HG02623 (cell line): Measurements from ENCODE around the gene ENOPH1.
"Not testable (repeated sequence)": the region's sequence is repeated elsewhere in the genome, so short reads cannot be mapped to it uniquely, and the experiment has no call there.

Source experiments
- ATAC-seq: cut with Tn5 transposase; IDR thresholded peaks from one replicate; pipeline ENCODE4 v1.9.1; 2021; ENCODE audit warnings: moderate library complexity; ENCODE audit not compliant: unreplicated experiment

The ENOPH1 gene

DNA sequence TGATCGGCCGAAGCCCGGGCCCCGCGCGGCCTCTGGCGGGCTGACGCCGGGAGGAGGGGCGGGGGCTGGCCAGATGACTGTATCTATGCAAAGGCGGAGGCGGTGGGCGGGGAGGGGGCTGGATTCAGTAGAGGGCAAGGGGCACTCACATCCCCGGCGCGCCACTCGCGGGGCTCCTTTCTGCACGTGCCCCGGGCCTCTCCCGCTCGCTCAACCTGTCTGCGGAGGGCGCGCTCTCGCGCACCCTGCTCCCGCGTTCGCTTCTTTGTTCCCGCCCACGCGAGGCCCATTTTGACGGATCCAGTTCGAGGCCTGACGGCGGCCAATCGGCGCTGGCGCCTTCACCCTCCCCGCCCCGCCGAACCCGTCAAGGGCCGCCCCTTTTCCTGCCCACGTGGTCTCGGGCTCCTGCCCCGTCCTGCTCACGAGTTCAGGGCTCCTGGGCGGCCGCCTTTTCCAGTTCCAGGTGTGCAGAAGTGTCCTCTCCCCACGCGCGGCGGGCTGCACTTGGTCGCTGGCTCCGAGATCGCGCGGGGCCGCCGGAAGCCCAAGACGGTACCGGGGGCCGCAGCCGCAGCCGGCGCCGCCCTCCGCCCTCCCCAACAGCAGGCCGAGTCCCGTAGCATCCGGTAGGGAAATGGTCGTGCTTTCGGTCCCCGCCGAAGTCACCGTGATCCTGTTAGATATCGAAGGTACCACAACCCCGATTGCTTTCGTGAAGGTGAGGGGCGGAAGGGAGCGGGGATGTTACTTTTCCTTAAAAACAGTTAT is at the start of gene ENOPH1, which contains the start of gene HNRNPDL:
Gene ENOPH1, plus strand, starts transcription at position 398 of the 771 bp plus-strand sequence. Its CDS starts 240 bp downstream, at position 638.
Gene HNRNPDL, minus strand, starts transcription at position 270 of the 771 bp plus-strand sequence. CDS start 772 bp downstream, outside the sequence.
- ATAC-seq = peak; percentile 75

GRCh38 chr4:82380831-82381230 is 49.6 kb upstream of the ENOPH1 start:
- ATAC-seq = no peak

GRCh38 chr4:82381235-82381634 is 49.2 kb upstream of the ENOPH1 start:
- no peak for ATAC-seq

DNA sequence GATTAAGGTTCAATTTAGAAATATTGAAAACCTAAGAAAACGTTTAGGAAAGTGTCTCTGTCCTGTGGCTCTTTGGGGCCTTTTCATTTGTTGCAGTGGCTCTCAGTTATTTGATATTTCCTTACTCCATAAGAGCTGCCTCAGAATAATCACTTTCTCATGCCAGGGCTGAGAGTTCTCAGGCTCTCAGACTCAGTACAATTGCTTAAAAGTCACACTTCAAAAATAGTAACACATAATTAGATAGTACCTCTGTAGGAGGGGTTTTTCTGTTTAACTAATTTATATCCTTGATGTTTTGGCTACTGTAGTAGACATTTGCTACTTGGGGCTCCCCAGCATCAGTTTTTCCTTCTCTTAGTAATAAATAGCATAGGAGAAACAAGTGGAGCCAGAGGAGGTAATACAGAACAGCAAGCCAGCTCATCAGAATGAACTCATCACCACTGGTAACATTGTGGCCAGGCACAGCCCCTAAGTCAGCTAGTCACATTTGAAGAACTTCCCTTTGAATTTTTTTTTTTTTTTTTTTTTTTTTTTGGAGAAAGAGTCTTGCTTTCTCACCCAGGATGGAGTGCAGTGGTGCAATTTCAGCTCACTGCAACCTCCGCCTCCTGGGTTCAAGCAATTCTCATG is 48.6 kb upstream of the ENOPH1 start:
- ATAC-seq = no peak

DNA sequence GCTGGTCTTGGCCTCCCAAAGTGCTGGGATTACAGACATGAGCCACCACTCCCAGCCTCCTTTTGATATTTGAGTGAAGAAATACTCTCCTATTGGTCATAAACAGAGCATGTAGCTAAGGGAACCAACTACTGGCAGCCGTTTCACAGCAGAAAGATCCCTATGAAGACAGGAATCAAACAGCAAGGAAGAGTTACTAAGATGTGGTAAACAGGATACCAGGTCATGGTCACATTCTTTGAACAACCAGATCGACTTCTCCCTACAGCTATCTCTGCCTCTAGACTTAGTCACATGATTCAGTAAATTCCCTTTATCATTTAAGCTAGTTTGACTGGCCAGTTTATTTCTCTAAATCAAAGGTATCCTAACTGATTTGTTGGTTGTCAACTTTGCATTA is 47.6 kb upstream of the ENOPH1 start:
- no peak for ATAC-seq

GRCh38 chr4:82386312-82386711 is 44.1 kb upstream of the ENOPH1 start:
- not testable (repeated sequence) for ATAC-seq

- no peak for ATAC-seq
These were observed 42.0 kb upstream of the ENOPH1 start for GRCh38 chr4:82388405-82388804.

DNA sequence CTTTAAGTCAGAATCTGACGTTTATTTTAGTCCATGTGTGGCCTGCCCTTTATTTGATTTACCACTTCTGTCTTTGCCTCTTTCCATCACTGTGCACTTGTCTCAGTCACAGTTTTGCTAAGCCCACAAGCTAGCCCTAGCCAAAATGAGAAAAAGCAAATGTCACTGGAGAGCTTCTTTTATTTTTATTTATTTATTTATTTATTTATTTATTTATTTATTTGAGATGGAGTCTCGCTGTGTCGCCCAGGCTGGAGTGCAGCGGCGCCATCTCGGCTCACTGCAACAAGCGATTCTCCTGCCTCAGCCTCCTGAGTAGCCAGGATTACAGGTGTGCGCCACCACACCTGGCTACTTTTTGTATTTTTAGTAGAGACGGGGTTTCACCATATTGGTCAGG is 40.3 kb upstream of the ENOPH1 start:
- ATAC-seq = not testable (repeated sequence)

GRCh38 chr4:82394896-82395295 is 35.5 kb upstream of the ENOPH1 start:
- ATAC-seq = no peak

GRCh38 chr4:82397527-82397926 is 32.9 kb upstream of the ENOPH1 start:
- ATAC-seq = no peak

GRCh38 chr4:82398263-82398662 is 32.1 kb upstream of the ENOPH1 start:
- ATAC-seq = no peak

- ATAC-seq = no peak
These were observed 28.8 kb upstream of the ENOPH1 start for GRCh38 chr4:82401600-82401999.

DNA sequence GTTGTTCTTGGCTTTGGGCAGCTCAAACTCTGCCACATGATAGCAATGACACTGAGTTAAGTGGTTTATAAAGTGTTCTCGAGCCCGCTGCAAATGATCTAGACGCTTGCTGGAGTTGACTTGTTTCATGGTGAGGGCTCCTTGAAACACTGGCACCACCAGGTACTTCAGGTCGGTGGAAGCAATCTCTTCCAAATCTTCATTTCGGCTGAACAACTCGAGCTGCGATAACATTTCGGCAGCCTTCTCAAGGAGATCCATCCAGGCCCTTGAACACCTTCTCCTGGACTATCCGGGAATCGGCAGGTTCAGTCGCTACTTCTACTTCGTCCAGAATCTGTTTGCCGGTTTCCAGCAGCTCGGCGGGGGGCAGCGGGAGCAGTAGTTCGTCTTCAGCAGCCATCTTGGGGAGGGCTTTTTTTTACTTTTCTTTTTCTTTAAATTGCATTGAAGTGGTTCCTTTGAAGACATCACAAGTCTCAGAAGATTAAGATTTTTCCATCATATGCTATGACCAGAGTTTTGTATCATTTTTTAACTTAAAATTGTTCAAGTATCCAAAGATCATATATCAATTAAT is 28.1 kb upstream of the ENOPH1 start:
- ATAC-seq = no peak

DNA sequence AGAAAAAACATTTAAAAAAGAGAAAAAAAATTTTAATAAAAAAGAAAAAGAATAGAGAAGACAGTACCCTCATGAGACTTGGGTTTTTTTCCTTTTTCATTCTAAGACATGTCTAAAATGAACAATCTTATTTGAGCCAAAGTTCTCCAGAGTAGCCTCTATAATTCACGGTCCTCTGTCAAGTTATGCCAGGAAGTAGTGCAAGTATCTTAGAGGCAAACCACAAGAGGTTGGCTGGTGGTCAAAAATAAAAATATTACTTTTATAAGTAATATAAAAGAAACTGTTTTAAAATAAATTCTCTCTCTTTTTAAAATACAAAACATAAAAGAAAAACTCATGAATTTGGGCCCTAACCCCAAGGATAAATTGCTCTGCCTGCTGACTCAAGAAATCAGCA is 26.7 kb upstream of the ENOPH1 start:
- ATAC-seq = no peak

- not testable (repeated sequence) for ATAC-seq
These were observed 15.3 kb upstream of the ENOPH1 start for GRCh38 chr4:82415061-82415460.

GRCh38 chr4:82415922-82416365 is 14.4 kb upstream of the ENOPH1 start:
- no peak for ATAC-seq

GRCh38 chr4:82419451-82419850 is 10.9 kb upstream of the ENOPH1 start:
- no peak for ATAC-seq

DNA sequence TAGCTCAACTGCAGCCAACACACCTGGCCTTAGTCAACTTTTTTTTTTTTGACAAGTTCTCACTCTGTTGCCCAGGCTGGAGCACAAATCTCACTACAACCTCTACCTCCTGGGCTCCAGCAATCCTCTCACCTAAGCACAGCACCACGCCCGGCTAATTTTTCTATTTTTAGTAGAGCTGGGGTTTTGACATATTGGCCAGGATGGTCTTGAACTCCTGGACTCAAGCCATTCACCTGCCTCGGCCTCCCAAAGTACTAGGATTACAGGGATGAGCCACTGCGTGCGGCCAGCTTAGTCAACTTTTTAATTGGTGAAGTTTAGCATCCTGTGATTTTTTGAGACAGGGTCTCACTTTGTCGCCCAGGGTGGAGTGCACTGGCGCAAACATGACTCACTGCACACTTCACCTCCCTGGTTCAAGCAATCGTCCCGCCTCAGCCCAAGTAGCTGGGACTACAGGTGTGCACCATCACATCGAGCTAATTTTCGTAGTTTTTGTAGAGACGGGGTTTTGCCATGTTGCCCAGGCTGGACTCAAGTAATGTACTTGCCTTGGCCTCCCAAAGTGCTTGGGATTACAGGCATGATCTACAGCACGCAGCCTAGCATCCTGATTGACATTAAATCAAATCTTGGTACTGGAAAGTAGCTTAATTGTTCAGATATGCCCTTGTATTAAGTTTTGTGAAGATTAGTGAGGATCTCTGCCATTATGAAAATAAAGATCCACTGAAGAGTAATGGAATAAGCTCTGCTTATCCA is 8.4 kb upstream of the ENOPH1 start:
- ATAC-seq = no peak

DNA sequence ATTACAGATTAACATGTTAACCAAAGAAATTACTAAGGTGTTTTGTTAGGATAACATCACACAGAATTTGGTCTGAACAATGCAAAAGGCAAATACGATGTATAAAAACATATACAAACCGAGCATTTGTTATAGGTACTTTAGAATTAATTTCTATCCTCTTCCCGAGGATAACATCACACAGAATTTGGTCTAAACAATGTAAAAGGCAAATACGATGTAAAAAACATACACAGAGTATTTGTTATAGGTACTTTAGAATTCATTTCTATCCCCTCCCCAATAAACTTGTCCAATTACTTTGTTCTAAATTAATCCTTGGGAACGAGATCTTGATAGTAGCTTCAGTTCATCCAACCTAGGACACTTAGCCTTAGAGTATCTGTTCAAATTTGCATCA is 7.8 kb upstream of the ENOPH1 start:
- ATAC-seq = no peak

DNA sequence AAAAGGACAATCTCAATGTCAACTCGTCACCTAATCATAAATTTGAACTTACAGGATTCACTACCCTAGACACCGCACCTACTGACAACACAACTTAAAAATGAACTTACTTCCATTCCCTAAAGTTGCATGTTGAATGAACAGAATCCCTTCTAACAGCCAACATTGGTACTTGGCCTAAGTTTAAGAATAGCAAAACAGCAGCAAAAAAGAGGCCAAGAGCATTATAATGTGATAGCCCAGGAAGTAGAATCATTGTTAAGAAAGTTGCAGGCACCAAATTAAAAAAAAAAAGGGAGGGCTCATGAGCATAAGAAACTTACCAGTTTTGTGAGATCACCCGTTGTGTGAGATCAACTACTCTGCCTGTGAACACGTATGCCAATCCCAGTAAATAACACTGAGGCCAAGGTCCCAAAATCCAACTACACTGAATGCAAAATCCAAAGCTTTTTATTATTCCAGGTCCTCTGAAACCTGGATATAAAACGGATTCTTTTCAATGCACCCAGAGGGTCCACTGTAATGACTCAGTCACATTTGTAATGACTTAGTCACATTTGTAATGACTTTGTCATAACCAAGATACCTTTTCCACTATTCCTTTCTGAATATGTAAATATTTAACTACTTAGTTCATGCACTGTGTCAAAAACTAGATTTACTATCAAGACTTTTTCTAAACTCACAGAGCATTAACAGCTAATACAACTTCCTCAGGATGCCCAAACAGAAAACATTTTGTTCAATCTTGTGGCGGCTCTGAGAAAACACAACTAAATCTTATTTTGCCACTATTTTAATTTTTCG is 6.9 kb upstream of the ENOPH1 start:
- ATAC-seq = no peak
